ENCODE measurements around the gene IGLL1.

- TF ChIP-seq CTCF (IDR thresholded peaks at IDR 0.05; ENCODE audit: extremely low read depth in 1 of 2, insufficient read depth in 1 of 2, low read depth in 1 of 2, low read length in 2 of 2) (no peak), EZH2 (IDR thresholded peaks at IDR 0.05; ENCODE audit: borderline replicate concordance, low read depth, low read length, severe bottlenecking) (no peak), GATA2 (IDR thresholded peaks at IDR 0.05; ENCODE audit: insufficient read depth, insufficient read length, low read depth, low read length) (no peak), FOS (IDR thresholded peaks at IDR 0.05; ENCODE audit: borderline replicate concordance, insufficient read depth, low read length) (no peak), MAX (IDR thresholded peaks at IDR 0.05; ENCODE audit: insufficient read depth, insufficient read length) (no peak), POLR2AphosphoS5 (IDR thresholded peaks at IDR 0.05; ENCODE audit: insufficient read depth, low read depth, low read length) (no peak), POLR2A (IDR thresholded peaks at IDR 0.05; ENCODE audit: low read depth, low read length) (no peak), MYC (IDR thresholded peaks at IDR 0.05; ENCODE audit: low read depth, low read length) (no peak)
These were observed 26.7 kb downstream of the IGLL1 start for GRCh38 chr22:23553438-23553837.
